Kidney tubule cell (primary cell): Measurements from ENCODE around the gene WDR93.

Experiments
- DNase-seq: peaks from one replicate; pipeline ENCODE4 v3.0.0-alpha.2; 2018; ENCODE audit warnings: low spot score

The WDR93 gene

GRCh38 chr15:89792106-89792805, 101.6 kb downstream of the WDR93 start:
- no peak for DNase-seq
